HG03342 (cell line): Measurements from ENCODE around the gene PCBP3.
"Not testable (repeated sequence)": the region's sequence is repeated elsewhere in the genome, so short reads cannot be mapped to it uniquely, and the experiment has no call there.

Experiments
- ATAC-seq: cut with Tn5 transposase; IDR thresholded peaks from one replicate; pipeline ENCODE4 v1.9.1; 2021; ENCODE audit warnings: mild to moderate bottlenecking, moderate library complexity; ENCODE audit not compliant: unreplicated experiment

PCBP3 gene

DNA sequence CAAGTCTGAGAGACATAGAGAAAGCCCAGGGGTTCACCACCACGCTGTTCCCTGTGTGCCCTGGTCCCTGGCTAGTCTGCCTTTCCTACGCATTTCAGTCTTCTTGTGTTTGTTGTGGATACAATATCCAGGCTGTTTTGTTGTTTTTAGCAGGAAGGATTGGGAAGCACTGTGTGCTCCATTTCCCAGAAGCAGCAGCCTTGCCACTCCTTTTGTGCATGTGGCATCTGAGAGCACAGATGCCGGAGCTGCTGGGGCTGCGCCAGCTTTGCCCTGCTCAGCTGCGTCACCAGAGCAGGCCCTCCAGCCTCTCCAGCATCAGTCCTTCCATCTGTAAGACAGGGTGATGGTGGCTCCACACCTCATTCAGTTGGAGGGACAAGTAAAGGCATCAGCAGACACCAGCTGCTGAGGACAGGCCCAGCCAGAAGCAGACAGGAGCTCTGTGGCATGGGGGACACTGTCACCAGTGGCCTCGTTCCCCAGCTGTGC, 243.6 kb downstream of the PCBP3 start:
- ATAC-seq = no peak

DNA sequence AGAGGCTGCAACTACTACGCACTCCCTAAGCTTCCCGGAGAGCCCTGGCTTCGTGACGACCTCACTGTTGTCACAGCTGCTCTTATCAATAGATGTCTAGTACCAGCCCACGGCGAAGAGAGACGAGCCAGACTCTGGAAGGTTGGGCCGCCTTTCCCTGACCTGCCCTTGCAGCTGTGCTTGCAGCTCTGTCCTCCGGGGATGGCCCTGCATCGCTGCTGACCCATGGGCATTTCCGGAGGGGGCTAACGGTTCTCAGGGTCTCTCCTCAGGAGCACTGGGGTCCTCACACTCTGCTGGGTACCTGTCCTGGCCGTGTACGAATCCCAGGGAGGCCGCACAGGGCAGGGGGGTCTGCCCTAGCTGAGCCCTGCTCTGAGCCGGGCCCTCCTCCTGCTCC, 244.3 kb downstream of the PCBP3 start:
- ATAC-seq = no peak

DNA sequence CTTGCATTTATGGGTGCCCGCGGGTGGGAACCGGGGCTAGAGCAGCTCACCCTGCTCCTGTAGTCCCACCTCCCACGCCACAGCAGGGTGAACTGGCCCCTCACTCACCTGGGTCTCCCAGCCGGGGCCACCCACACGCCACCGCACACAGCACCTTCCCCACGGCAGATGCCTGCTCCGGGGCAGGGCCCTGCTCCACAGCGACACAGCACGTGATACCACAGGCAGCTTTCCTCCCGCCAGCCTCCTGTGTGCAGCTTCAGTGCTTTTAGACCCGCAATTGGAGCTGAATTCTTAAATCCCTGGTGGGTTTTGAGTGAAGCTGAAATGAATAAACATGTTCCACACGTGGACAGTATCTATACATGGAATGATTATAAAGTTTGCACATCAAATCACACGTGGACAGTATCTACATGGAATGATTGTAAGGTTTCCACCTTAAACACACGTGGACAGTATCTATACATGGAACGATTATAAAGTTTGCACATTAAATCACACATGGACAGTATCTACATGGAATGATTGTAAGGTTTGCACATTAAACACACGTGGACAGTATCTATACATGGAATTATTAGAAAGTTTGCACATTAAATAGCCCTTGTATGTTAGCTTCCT, 245.0 kb downstream of the PCBP3 start:
- ATAC-seq = no peak

GRCh38 chr21:45889256-45889655, 245.7 kb downstream of the PCBP3 start:
- ATAC-seq = no peak

- ATAC-seq = no peak
These were observed 246.4 kb downstream of the PCBP3 start for GRCh38 chr21:45889961-45890360.

DNA sequence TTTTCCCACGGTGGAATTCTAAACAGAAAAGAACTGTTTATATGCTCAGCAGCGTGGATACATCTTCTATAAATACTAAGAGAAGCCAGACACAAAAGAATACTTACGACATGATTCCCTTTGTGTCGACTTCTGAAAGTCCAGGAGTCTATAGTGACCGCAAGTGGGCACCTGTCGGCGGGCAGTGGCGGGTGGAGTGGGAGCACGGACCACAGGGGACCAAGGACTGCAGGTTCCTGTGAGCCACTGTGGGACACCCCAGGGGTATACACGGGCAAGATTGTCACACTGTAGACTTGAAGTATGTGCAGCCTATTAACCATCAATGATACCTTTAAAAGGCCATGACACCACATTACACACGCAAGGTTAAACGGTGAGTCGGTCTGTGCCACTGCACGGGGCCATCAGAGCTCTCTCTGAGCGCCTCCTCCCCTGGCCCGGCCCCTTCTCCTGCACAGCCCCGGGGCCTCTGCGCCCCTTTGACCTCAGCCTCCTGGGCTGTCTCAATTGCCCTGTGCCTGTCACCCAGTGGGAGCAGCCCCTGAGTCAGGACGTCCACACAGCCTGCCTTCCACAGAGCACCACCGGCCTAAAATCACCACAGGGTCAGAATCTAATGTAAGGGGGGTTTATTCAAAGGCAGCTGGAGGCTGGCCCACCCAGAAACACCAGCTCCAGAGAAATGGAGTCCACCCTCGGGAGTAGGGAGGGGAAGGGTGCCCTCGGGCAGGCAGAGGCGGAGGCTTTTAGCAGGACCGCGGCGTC, 248.0 kb downstream of the PCBP3 start:
- ATAC-seq = no peak

- no peak for ATAC-seq
These were observed 248.8 kb downstream of the PCBP3 start for GRCh38 chr21:45892156-45892915.

DNA sequence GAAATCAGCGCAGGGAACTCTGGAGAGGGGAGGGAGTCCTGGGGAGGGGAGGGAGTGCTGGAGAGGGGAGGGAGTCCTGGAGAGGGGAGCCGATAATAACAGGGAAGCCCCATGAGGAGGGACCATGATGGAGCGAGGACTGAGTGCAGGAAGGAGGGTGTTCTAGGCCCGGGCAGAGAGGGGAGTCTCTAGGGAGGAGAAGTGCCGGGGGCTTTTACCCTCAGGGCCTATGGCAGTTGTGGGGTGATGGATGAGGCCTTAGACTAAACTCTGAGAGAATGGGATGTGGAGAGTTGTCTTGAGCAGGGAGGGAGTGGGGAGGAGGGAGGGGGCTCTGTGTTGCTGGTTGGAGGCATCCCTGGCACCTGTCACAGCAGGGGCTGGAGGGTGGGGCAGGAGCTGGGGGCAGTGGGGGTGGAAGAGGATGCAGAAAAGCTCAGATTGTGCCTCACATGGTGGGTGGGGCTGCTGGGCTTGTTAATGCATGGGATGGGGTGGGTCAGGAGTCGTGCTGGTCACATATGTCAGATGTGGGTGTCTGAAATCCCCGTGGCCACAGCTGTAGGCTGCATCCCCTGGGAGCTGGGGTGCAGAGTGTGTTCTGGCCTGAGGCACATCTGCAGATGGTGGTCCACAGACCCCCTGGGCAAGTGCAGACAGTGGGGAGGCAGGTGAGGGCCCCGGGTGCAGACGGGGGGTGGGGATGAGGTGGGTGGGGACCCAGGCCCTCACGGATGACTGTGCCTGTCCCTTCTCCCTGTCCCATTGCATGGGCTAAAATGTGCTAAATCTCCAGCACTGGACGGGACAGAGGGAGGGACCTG, 249.6 kb downstream of the PCBP3 start:
- no peak for ATAC-seq

- no peak for ATAC-seq
These were observed 250.4 kb downstream of the PCBP3 start for GRCh38 chr21:45893740-45894449.

DNA sequence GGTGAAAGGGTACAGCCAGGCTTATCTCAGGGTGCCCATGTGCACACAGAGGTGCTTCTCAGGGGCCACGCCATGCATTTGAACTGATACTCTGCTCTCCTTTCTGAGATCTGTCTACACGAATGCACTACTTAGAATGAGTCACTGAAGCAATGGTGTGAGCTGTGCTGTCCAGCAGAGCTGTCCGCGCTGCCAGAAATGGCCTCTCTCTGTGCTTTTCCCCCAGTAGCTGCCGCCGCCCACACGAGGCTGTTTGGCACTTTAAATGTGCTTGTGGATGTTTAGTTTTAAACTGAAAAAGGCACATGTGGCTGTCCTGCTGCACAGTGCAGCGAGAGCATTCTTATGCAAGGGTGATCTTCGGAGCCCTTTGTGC, 250.9 kb downstream of the PCBP3 start:
- no peak for ATAC-seq

DNA sequence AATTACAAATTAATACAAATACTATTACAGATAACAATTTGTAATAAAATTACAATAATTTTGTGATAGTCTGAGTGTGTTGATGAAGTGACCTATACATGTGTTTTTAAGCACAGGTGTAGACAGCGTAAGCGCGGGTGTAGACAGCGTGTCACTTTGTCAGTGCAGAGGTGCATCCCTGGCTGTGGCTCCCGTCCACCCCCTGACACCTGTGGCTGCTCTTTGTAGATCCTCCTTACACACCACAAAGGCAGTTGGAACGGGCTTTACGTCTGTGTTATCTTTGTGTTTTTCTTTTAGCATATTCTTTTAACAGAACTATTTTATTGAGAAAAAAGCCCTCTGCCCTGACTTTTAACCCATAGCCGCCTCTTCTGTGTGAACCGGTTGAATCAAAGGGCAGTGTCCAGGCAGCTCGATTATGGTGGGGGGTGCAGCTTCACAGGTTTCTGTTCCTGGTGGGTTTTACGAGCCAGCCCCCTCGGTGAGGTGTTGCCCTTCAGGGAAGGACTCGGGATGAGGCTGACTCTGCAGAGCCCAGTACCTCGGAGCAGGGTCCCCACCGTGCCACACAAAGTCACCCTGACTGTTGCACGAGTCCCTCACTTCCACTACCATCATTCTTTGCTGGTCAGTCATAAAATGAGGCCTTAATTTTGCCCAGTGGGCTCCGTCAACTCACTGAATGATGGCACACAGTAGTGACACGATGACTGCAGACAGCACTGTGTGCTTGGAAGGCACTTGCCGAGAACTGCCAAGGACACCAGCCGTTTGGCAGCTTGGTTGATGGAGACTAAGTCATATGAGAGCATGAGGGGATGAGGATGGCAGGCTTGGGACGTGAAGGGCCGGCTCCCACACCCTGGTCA, 251.6 kb downstream of the PCBP3 start:
- no peak for ATAC-seq

- ATAC-seq = no peak
These were observed 252.3 kb downstream of the PCBP3 start for GRCh38 chr21:45895778-45896370.

- not testable (repeated sequence) for ATAC-seq
These were observed 252.9 kb downstream of the PCBP3 start for GRCh38 chr21:45896431-45896830.

DNA sequence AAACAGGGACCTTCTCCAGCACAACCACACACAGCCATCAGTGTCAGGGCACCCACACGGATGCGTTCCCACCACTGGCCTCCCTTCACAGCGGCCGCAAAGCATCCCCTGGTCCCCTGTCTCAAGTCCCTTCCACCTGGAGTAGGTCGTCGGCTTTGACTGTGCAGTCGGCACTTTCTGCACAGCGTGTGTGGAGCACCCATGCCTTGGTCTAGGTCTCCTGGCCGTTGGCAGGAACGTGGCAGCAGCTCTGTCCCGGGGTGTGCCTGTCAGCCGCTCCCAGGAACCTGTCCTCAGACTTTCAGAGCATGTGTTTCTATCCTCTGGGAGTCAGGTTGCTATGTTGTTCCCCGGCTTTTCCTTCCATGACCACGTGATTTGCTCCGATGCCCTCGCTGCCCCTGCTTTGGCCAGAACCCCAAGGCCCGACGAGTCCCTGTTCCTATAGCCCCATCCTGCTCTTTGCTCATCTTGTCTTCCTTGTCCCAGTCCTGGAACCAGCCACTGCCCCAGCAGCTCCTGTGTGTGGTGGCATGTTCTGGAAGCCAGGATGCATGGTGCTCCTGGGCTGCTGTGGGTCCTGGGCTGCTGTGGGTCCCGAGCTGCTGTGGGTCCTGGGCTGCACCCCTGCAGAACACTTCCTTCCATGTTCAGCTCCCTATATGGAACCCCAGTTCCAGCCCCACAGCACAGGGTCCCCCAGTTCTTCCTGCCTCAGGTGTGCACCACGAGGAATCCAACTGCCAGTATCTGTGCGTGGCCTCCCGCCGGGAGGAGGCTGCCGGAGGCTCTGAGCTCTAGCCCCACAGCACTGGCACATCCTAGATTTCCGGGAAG, 253.9 kb downstream of the PCBP3 start:
- ATAC-seq = no peak

DNA sequence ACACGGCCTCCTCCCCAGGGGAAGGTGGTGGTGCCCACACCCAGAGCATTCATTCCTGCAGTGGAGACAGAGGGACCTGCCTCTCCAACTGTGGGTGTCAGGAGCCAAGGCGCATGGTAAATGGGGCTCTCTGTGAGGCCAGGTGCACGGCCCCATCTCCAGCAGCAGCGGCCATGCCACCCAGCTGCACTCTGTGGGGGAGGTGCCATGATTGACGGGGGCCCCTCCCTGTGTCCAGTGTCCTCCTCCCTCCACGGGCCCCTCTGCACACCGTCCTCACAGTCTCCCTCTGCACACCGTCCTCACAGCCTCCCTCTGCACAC, 254.5 kb downstream of the PCBP3 start:
- no peak for ATAC-seq

DNA sequence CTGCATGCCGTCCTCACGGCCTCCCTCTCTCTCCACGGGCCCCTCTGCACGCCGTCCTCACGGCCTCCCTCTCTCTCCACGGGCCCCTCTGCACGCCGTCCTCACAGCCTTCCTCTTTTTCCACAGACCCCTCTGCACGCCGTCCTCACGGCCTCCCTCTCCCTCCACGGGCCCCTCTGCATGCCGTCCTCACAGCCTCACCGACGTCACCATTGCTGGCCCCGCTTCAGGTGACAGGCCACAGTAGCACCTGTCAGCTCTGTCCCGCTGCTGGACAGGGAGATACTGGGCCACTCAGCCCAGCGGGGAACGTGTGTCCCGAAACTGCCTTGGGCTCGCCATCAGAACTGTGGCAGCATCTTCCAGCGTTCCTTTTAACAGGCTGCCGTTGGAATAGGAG, 255.3 kb downstream of the PCBP3 start:
- no peak for ATAC-seq

GRCh38 chr21:45899317-45900033, 255.9 kb downstream of the PCBP3 start:
- no peak for ATAC-seq
